Mucosa of gallbladder (tissue), 1 donor: ENCODE measurements around the gene PAQR3. TPM values are rescaled to one million over a fixed set of nuclear protein-coding genes. Genes with fewer than 3 reads are reported as not detected.
"Not testable (repeated sequence)": the region's sequence is repeated elsewhere in the genome, so short reads cannot be mapped to it uniquely, and the experiment has no call there.

Experiments
- DNase-seq: peaks from one replicate; pipeline ENCODE4 v3.0.0-alpha.2; 2020; ENCODE audit warnings: low spot score
- total RNA-seq: library from RNA; stranded (reverse); gene quantifications from one replicate; pipeline ENCODE4 v1.2.1, GENCODE V29; 2021
- donor health status: DM: no; HTN: no; CAD: no.

Gene PAQR3
- total RNA-seq, 1 donor from 2014 or later, result 18.9 TPM

- DNase-seq, result no peak
Observed at GRCh38 chr4:78926826-78927225, 12.4 kb downstream of the PAQR3 start.

GRCh38 chr4:78923464-78924312 is 15.6 kb downstream of the PAQR3 start:
- DNase-seq, result no peak

DNA sequence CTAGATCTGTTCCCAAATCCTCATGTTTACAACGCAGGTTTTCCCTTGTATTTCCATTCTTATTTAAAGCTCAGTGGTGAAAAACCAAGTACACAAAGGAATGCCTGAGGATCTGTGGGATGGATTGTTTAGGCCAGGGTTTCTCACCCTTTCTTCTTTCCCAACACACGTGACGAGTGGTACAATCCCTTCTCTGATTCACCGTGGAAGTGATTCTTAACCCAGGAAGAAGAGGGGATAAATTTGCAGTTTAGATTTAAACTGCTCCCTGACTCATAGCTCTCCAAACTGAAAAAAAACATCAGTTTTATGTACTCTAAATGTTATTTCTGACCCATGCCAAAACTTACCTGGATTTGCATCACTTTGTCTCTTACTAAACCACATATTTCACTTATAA is 17.0 kb downstream of the PAQR3 start:
- DNase-seq, result no peak

DNA sequence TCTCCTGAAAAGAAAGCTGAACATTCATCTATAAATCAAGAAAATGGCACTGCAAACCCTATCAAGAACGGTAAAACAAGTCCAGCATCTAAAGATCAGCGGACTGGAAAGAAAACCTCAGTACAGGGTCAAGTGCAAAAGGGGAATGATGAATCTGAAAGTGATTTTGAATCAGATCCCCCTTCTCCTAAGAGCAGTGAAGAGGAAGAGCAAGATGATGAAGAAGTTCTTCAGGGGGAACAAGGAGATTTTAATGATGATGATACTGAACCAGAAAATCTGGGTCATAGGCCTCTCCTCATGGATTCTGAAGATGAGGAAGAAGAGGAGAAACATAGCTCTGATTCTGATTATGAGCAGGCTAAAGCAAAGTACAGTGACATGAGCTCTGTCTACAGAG is 28.6 kb downstream of the PAQR3 start:
- DNase-seq, result no peak

- DNase-seq, result not testable (repeated sequence)
Observed at GRCh38 chr4:78908974-78909373, 30.3 kb downstream of the PAQR3 start.

DNA sequence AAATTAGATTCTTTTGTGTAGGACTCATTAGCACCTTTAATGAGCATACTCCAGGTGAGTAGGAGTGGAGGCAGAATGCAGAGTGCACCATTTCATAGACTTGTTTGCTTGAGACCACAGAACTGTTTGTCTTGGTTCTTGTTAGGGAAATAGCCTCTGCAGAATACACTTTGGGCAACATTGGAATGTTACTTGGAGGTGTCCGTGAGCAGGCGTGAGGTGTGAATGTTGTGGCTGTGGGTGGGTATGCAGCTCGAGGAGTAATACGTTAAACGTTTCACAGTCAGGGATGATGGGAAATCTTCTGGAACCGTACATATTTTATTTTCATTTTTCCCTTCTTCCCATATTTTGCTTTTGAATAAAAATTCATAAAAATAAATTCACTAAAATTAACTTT is 31.6 kb downstream of the PAQR3 start:
- DNase-seq, result no peak

DNA sequence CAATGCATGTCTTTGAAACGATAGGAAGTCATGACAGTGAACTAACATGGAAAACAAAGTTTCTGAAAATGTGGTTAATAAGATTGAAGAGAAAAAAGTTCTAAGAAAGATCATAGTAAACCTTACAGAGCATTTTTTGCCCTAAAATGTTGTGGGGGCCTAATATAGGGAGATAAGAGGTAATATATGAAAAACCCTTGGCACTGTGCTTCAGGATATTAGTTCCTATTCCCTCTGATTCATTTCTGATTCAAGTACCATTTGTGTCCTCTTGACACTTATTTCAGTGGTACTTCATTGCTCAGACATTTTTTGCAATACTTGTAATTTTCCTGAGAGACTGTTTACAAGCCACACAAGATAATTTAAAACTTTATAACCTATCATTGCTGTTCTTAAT is 35.1 kb downstream of the PAQR3 start:
- no peak for DNase-seq

DNA sequence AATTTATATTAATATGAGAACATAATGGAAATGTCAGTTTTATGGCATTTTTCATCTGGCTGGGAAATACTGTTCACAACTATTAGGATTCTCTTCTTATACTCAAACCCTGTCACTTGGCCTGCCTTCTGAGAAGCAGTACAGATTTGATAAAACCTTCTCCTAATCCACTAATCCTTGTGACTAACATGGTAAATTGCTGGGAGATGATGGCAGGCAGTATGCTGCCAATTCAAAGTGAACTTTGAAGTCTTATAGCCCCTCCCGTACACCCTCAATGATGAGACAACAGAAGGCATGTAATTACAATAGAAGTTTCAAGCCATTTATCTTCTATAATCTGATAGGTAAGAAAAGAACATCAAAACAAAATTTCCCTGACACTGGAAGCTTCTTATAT is 36.9 kb downstream of the PAQR3 start:
- no peak for DNase-seq

GRCh38 chr4:78901882-78902281 is 37.4 kb downstream of the PAQR3 start:
- DNase-seq, result no peak

- DNase-seq, result no peak
Observed at GRCh38 chr4:78899302-78899701, 39.9 kb downstream of the PAQR3 start.

- no peak for DNase-seq
Observed at GRCh38 chr4:78889955-78890354, 49.3 kb downstream of the PAQR3 start.

- no peak for DNase-seq
Observed at GRCh38 chr4:78885598-78885997, 53.6 kb downstream of the PAQR3 start.

- DNase-seq, result no peak
Observed at GRCh38 chr4:78880874-78881492, 58.3 kb downstream of the PAQR3 start.

- DNase-seq, result no peak
Observed at GRCh38 chr4:78878031-78878430, 61.2 kb downstream of the PAQR3 start.

- DNase-seq, result no peak
Observed at GRCh38 chr4:78876568-78877320, 62.5 kb downstream of the PAQR3 start.

DNA sequence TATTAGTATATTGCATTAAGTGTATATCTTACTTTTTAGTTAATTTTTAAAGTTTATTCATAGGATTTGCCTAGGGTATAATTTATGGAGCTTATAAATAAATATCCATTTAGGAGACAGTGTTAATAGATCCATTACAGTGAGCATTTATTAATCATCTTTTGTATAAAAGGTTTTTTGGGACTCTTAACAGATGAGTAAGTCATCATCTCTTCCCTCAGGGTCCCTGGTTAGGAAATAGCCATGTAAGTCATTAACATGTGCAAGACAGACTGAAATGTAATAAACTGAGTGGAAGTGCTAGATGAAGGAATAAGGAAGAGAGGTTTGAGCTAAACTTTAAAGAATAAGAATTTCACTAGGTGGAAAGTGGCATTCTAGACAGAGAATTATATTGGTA is 69.2 kb downstream of the PAQR3 start:
- no peak for DNase-seq

GRCh38 chr4:78868712-78869111 is 70.5 kb downstream of the PAQR3 start:
- not testable (repeated sequence) for DNase-seq

DNA sequence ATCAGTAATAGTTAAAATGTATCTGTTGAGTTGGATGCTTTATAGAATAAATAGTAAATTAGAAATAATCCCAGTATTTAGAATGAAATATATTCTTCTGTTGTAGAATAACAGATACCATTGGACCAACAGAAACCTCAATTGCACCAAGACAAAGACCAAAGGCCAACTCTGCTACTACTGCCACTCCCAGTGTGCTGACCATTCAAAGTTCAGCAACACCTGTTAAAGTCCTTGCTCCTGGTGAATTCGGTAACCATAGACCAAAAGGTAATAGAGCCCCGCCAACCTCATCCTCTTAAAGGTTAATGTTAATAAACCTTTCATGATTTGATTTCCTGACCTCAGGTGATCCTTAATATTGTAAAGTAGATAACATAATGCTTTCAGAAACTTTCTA is 73.8 kb downstream of the PAQR3 start:
- no peak for DNase-seq

GRCh38 chr4:78864405-78865024 is 74.7 kb downstream of the PAQR3 start:
- DNase-seq, result peak; percentile 34

- no peak for DNase-seq
Observed at GRCh38 chr4:78863991-78864390, 75.2 kb downstream of the PAQR3 start.

GRCh38 chr4:78863254-78863869 is 75.9 kb downstream of the PAQR3 start:
- no peak for DNase-seq

DNA sequence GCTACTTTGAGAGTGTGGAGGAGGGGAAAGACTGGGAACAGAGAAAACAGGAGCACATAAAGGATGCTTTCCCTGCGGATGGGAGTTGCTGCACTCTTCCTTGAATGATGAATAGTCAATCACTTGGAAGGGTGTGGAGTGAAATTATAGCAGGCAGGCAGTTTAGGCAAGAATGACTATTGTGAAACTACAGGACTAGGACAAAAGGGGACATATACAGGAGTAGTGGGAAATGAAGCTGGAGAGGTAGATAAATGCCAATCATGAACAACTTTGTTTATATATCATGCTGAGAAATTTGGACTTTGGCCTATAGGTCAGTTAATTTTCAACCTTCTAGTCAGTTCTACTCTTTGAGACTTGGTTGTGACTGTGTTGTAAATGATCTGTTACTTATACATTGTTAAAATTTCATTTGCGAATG is 76.9 kb downstream of the PAQR3 start:
- DNase-seq, result no peak
